Right renal cortex interstitium (tissue), 3 donors: ENCODE results near the gene TSFM. TPM values are rescaled to one million over a fixed set of nuclear protein-coding genes. Genes with fewer than 3 reads are reported as not detected.

Experiments used
- DNase-seq, 3 donors: peaks; one replicate each; pipeline ENCODE4 v3.0.0-alpha.2; 2013; ENCODE audit warnings: low read depth in 3 of 3, low spot score in 2 of 3
- polyA plus RNA-seq, 3 donors: library from polyadenylated mRNA; unstranded; fragments of 120-200 nt; gene quantifications; one replicate each; pipeline ENCODE4 v1.2.1, GENCODE V29; 2013; ENCODE audit not compliant: insufficient read length in 3 of 3

Gene TSFM
- polyA plus RNA-seq, 3 donors, result 36.3 to 45.5 (median 42.2) TPM

DNA sequence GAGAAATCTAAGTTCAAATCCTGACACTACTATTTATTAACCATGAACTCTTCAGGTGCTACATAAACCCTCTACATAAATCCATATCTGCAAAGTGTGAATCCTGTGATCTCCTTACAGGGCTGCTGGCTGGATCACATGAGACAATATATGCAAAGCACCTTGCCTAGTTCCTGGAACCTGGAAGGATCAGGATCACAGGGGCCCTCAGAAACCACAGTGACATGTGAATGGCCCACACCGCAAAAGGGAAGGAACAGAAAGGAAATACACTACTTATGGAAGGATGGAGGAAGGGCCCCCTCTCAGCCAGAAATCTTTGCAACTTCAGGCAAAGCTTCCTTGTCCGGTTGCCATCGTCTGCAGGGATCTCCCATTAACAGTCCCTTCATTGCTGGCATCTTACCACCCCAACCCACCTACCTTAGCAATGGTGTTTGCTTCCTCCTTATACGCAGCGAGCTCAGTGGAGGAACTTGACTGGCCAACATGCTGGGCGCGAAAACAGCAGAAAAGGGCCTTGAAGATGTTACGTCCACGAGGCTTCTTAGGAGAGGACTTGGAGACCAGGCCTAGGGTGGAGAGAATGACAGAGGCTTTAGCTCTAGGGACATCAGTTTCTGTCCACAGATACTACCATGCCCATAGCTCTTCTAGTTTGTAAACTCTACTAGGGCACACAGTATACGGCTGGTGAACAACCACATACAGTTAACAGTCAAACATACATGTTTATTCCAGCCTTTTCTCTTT, 46.6 kb downstream of the TSFM start:
- DNase-seq, result no peak

DNA sequence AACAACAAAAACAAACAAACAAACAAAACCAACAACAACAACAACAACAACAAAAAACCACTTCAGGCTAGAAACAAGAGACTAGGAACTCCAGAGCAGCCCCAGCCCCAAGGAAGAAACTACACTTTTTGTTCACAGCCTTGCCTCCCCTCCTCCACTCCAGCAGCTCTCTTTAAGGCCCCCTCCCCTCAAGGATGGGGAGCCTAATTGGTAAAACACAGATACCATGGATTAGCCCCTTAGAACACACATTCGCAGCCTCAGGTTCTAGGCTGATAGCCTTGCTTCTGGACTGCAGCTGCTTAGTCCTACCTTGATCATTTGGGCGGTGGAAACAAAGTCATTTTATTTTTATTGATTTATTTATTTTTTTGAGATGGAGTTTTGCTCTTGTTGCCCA, 47.8 kb downstream of the TSFM start:
- no peak for DNase-seq

- no peak for DNase-seq
These were observed 50.4 kb downstream of the TSFM start for GRCh38 chr12:57832966-57833365.

- no peak for DNase-seq
These were observed 51.1 kb downstream of the TSFM start for GRCh38 chr12:57833672-57834071.

DNA sequence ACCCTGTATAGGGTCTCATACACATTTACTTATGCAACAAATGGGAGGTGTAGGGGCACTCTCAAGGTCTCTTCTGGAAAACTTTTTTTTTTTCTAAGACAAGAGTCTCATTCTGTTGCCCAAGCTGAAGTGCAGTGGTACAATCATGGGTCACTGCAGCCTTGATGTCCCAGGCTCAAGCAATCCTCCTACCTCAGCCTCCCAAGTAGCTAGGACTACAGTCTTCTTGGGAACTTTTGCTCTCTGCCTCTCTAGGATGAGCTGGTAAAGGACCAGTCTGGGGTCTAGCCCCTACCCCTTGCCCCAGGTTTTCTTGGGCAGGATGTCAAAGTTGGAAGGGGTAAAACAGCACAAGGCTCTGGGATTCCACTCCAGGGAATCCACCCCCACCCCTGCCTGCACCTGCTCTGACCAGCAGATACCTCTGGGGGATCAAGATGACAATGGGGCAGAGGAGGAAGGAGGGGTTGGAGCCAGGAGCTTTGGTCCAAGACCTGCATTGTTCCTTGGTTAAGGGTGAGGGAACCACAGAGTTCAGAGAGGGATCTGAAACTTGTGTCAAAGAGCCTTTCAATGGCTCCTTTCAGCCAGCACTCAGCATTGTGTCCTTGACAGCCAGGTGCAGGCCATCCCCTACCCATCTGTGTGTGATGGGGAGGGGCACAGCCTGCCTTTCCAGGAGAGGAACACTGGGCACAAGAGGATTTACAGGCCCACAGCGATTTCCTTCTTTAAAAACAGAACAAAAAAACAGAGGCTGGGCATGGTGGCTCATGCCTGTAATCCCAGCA, 51.7 kb downstream of the TSFM start:
- DNase-seq, result no peak

- no peak for DNase-seq
These were observed 53.0 kb downstream of the TSFM start for GRCh38 chr12:57835366-57836288.

- peak in 1 of 3 donors; percentile 84 for DNase-seq
These were observed 54.1 kb downstream of the TSFM start for GRCh38 chr12:57836442-57837375.

GRCh38 chr12:57837864-57838562, 55.4 kb downstream of the TSFM start:
- DNase-seq, result no peak

GRCh38 chr12:57838594-57839302, 56.2 kb downstream of the TSFM start:
- no peak for DNase-seq

DNA sequence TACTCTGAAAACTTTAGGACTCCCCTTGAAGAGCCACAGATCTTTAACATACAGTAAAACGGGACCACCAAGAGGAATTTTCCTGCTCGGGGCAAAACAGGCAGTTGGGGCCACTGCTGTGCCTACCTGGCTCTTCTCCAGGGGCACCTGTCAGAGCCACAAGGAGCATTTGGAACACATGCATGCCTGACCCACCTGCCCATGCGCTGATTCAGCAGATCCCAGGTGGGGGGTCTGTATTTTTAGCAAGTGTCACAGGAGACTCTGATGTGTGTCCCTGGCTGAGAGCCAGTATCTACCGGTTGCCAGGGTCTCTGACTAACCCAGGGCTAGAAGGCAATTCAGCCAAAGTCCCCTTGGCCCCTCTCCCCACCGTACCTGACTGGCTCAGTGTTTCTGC, 57.4 kb downstream of the TSFM start:
- DNase-seq, result no peak

- DNase-seq, result no peak
These were observed 58.1 kb downstream of the TSFM start for GRCh38 chr12:57840726-57841125.

GRCh38 chr12:57841445-57841844, 58.9 kb downstream of the TSFM start:
- DNase-seq, result no peak

GRCh38 chr12:57842342-57843294, 60.0 kb downstream of the TSFM start:
- no peak for DNase-seq

GRCh38 chr12:57844709-57845477, 62.3 kb downstream of the TSFM start:
- DNase-seq, result no peak

DNA sequence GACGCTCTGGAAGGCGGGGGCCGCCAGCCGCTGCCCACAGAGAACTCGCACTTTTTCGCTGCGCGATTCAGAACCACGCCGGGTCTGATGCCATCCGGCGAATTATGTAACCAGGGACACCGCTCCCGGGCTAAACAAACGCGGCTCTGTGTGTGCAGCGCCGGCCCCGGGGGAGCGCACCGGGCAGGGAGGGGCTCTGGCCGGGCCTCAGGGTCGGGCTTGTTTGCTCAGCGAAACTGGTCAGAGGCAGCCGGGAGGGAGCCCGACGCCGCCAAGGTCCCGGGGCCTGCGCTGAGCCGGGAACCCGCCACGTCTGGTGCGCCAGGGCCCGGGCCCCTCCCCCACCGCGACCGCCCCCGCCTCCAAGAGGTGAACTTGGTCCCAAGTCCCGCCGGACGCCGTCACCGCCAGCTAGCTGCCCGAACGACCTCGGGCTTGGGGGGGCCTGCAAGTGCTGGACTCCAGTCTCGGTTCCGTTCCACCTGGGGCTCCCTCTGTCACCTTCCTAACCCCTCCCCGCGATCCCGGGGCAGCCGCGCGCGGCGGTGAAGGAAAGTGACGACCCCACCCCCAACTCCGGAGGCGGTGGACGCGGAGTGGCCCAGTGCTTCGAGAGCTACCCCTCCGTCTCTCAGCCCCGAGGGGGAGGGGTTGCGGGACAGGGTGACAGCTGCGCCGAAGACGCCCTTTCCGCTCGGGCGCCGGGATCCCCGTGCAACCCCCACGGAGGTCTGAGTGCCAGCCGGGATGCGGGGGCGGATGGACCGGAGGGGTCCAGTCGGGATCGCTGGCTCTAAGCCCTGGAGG, 63.1 kb downstream of the TSFM start:
- DNase-seq, result no peak

- DNase-seq, result no peak
These were observed 63.6 kb downstream of the TSFM start for GRCh38 chr12:57846285-57846576.
